Loucy (cell line): Measurements from ENCODE around the gene TRPM1.

Experiments
- CTCF ChIP-seq: fragments of 200-600 bp; sonication (generic); conservative IDR thresholded peaks from 2 replicates; pipeline ENCODE4 v1.5.1; 2014; ENCODE audit warnings: mild to moderate bottlenecking, antibody characterized with exemption, low read length
- EZH2phosphoT487 ChIP-seq: fragments of 200-600 bp; IDR thresholded peaks from 2 replicates; pipeline ENCODE4 v1.6.1; 2018; ENCODE audit warnings: antibody characterized with exemption, mild to moderate bottlenecking, moderate library complexity, borderline replicate concordance

DNA sequence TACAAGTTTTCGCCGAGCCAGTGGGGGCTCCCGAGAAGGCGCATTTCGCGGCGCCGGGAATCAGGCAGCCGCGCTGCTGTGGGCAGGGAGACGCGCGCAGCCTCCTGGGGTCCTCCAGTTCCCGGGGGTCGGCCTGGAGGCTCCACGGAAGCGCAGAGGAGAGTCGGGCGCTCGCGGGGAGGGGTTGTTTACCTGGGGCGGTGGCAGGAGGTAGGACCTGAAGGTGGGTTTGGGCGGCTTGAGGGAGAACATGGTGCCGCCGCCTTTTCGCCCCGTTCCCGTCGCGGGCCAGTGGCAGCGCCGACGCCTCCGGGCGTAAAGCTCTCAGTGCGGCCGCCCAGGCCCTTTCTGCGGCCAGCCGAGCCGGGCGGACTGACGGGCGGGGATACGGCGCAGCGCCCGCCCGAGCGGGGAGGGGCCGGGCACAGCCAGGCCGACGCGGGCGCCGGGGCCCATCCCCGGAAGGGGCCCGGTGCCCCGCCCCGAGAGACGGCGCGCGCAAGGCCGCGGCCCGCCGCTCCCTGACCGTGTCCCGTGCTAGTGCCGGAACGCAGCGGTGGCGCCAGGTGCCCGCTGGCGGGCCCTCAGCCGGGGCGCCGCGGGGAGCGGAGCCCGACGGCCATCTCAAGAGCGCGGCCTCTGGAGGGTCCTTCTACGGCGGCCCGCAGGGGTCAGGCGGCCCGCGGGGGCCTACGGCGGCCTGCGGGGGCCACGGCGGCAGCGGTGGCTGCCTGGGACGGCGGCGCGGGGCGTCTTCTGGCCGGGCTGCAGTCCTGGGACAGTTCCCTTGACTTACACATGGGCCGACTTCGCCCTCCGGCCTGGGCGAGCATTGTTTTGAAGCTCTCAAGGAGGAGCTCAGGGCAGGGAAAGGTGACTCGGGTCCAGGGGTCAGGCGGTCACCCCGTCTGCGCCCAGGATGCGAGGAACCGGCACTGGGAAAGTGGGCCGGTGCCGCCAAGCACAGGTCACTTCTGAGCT, 110.0 kb downstream of the TRPM1 start, which contains the start of gene MTMR10:
- TF ChIP-seq CTCF (no peak), EZH2phosphoT487 (no peak)
